IMR-90 (cell line): Measurements from ENCODE around the gene ABCA3. TPM values are rescaled to one million over a fixed set of nuclear protein-coding genes. Genes with fewer than 3 reads are reported as not detected.

ENCODE experiments used
- ATAC-seq: fragments of 200-7000 bp; cut with Tn5 transposase; 2 replicates; pipeline ENCODE4 v1.9.1; 2020; ENCODE audit warnings: low read depth, mild to moderate bottlenecking, moderate library complexity
- BruUV-seq: library from RNA; stranded (reverse); fragments of 400-500 nt; replicated peaks from 2 replicates; lab custom pipeline; 2021; lab: Mats Ljungman, UMichigan
- CTCF ChIA-PET: fragments of 300-600 bp; formaldehyde crosslinking; extraction: SDS; loops from one replicate; lab custom pipeline; 2021; ENCODE audit warnings: antibody characterized with exemption; lab: Yijun Ruan, JAX
- POLR2A ChIA-PET: fragments of 300-600 bp; sonication (Branson Sonifier 250); formaldehyde crosslinking; loops from one replicate; lab custom pipeline; 2022; ENCODE audit warnings: antibody characterized with exemption; ENCODE audit not compliant: unreplicated experiment; lab: Charles Lee
- DNase-seq: peaks from one replicate; pipeline ENCODE4 v3.0.0; 2013
- H2AFZ ChIP-seq: replicated peaks from 2 replicates; pipeline ENCODE3; 2013; ENCODE audit warnings: low read length, mild to moderate bottlenecking; ENCODE audit not compliant: poor library complexity
- H2AK5ac ChIP-seq: 2 replicates; pipeline ENCODE4 v1.6.1; 2013; ENCODE audit warnings: low read depth, low read length, inconsistent platforms
- H2AK9ac ChIP-seq: replicated peaks from 2 replicates; pipeline ENCODE3; 2013; ENCODE audit warnings: mild to moderate bottlenecking, low read depth, low read length, moderate library complexity; ENCODE audit not compliant: poor library complexity
- H2BK120ac ChIP-seq: 2 replicates; pipeline ENCODE4 v1.6.1; 2013; ENCODE audit warnings: low read depth, low read length, inconsistent platforms
- H2BK15ac ChIP-seq: 3 replicates; pipeline ENCODE4 v1.6.1; 2013; ENCODE audit warnings: low read depth, low read length, inconsistent platforms
- H2BK20ac ChIP-seq: 2 replicates; pipeline ENCODE4 v1.6.1; 2013; ENCODE audit warnings: low read depth, mild to moderate bottlenecking, inconsistent platforms, low read length, moderate library complexity
- H2BK5ac ChIP-seq: 2 replicates; pipeline ENCODE4 v1.6.1; 2013; ENCODE audit warnings: mild to moderate bottlenecking, low read depth, low read length, inconsistent platforms; ENCODE audit not compliant: poor library complexity, severe bottlenecking
- H3K14ac ChIP-seq: replicated peaks from 2 replicates; pipeline ENCODE4 v1.6.1; 2013; ENCODE audit warnings: low read depth, low read length, inconsistent platforms
- H3K18ac ChIP-seq: 2 replicates; pipeline ENCODE4 v1.6.1; 2013; ENCODE audit warnings: low read depth, low read length, control low read depth
- H3K23ac ChIP-seq: 2 replicates; pipeline ENCODE4 v1.6.1; 2013; ENCODE audit warnings: low read depth, low read length, inconsistent platforms
- H3K27ac ChIP-seq: 2 replicates; pipeline ENCODE4 v1.5.1; 2013; ENCODE audit warnings: mild to moderate bottlenecking, control low read depth, low read length; ENCODE audit not compliant: insufficient read depth
- H3K27me3 ChIP-seq: 2 replicates; pipeline ENCODE4 v1.6.1; 2013; ENCODE audit warnings: low read length; ENCODE audit not compliant: control insufficient read depth, insufficient read depth
- H3K36me3 ChIP-seq: 2 replicates; pipeline ENCODE4 v1.6.1; 2013; ENCODE audit warnings: low read length, mixed read lengths; ENCODE audit not compliant: control insufficient read depth, insufficient read depth
- H3K4ac ChIP-seq: 2 replicates; pipeline ENCODE4 v1.6.1; 2013; ENCODE audit warnings: low read depth, low read length, inconsistent platforms
- H3K4me1 ChIP-seq: 2 replicates; pipeline ENCODE4 v1.6.1; 2013; ENCODE audit warnings: low read length, mixed read lengths; ENCODE audit not compliant: control insufficient read depth, insufficient read depth
- H3K4me2 ChIP-seq: 2 replicates; pipeline ENCODE4 v1.6.1; 2013; ENCODE audit warnings: low read depth, mild to moderate bottlenecking, control low read depth, low read length, moderate library complexity
- H3K4me3 ChIP-seq: 2 replicates; pipeline ENCODE4 v1.5.1; 2013; ENCODE audit warnings: low read depth, mild to moderate bottlenecking, control low read depth, low read length, moderate library complexity; ENCODE audit not compliant: insufficient read depth
- H3K56ac ChIP-seq: 2 replicates; pipeline ENCODE4 v1.6.1; 2013; ENCODE audit warnings: low read length, inconsistent platforms; ENCODE audit not compliant: insufficient read depth; ENCODE audit errors: extremely low read depth
- H3K79me1 ChIP-seq, 2 experiments: 2 replicates each; pipeline ENCODE4 v1.6.1; 2013; ENCODE audit warnings: low read length in 2 of 2, inconsistent platforms in 1 of 2, low read depth in 1 of 2
- H3K9ac ChIP-seq: 2 replicates; pipeline ENCODE4 v1.6.1; 2013; ENCODE audit warnings: low read depth, low read length, control low read depth
- H3K9me1 ChIP-seq: 2 replicates; pipeline ENCODE4 v1.6.1; 2013; ENCODE audit warnings: low read length, inconsistent platforms; ENCODE audit not compliant: insufficient read depth
- H3K9me3 ChIP-seq: 2 replicates; pipeline ENCODE4 v1.6.1; 2013; ENCODE audit warnings: low read length; ENCODE audit not compliant: control insufficient read depth, insufficient read depth
- H4K20me1 ChIP-seq: 2 replicates; pipeline ENCODE4 v1.6.1; 2013; ENCODE audit warnings: low read length, inconsistent platforms; ENCODE audit not compliant: insufficient read depth
- H4K5ac ChIP-seq: 2 replicates; pipeline ENCODE4 v1.6.1; 2013; ENCODE audit warnings: mild to moderate bottlenecking, low read depth, low read length, control low read depth
- H4K8ac ChIP-seq, 2 experiments: 2 replicates each; pipeline ENCODE4 v1.6.1; 2013; ENCODE audit warnings: low read depth in 2 of 2, low read length in 2 of 2, control low read depth in 1 of 2, inconsistent platforms in 1 of 2
- H4K91ac ChIP-seq: 2 replicates; pipeline ENCODE4 v1.6.1; 2013; ENCODE audit warnings: low read depth, low read length, inconsistent platforms; ENCODE audit not compliant: insufficient read depth
- BHLHE40 ChIP-seq: fragments of 150-350 bp; IDR thresholded peaks from 2 replicates; pipeline ENCODE4 v1.6.1; 2016; ENCODE audit warnings: mild to moderate bottlenecking, low read depth, low read length
- CEBPB ChIP-seq: IDR thresholded peaks from 2 replicates; pipeline ENCODE4 v1.6.1; 2012; ENCODE audit warnings: low read depth, low read length, improper control_type of control experiment
- CHD1 ChIP-seq: IDR thresholded peaks from 2 replicates; pipeline ENCODE4 v1.6.1; 2012; ENCODE audit warnings: low read depth, low read length, improper control_type of control experiment
- CTCF ChIP-seq: conservative IDR thresholded peaks from 2 replicates; pipeline ENCODE4 v1.5.1; 2012; ENCODE audit warnings: mild to moderate bottlenecking, low read depth, low read length, improper control_type of control experiment
- ELK1 ChIP-seq: fragments of 150-350 bp; IDR thresholded peaks from 2 replicates; pipeline ENCODE4 v1.6.1; 2016; ENCODE audit warnings: low read depth, mild to moderate bottlenecking, low read length, moderate library complexity, borderline replicate concordance
- FOS ChIP-seq: fragments of 150-350 bp; IDR thresholded peaks from 2 replicates; pipeline ENCODE4 v1.6.1; 2016; ENCODE audit warnings: low read depth, low read length
- MAFK ChIP-seq: IDR thresholded peaks from 2 replicates; pipeline ENCODE4 v1.6.1; 2012; ENCODE audit warnings: low read depth, low read length, improper control_type of control experiment
- MAZ ChIP-seq: IDR thresholded peaks from 2 replicates; pipeline ENCODE4 v1.6.1; 2012; ENCODE audit warnings: low read depth, mild to moderate bottlenecking, low read length, improper control_type of control experiment, moderate library complexity, borderline replicate concordance
- MXI1 ChIP-seq: IDR thresholded peaks from 2 replicates; pipeline ENCODE4 v1.6.1; 2012; ENCODE audit warnings: low read depth, mild to moderate bottlenecking, low read length, moderate library complexity, borderline replicate concordance
- NFE2L2 ChIP-seq: fragments of 150-350 bp; IDR thresholded peaks from 2 replicates; pipeline ENCODE4 v1.6.1; 2016; ENCODE audit warnings: low read depth, mild to moderate bottlenecking, low read length
- POLR2A ChIP-seq: IDR thresholded peaks from 2 replicates; pipeline ENCODE4 v1.6.1; 2012; ENCODE audit warnings: mild to moderate bottlenecking, low read depth, low read length
- RAD21 ChIP-seq: IDR thresholded peaks from 2 replicates; pipeline ENCODE4 v1.6.1; 2012; ENCODE audit warnings: low read length, improper control_type of control experiment
- RCOR1 ChIP-seq: IDR thresholded peaks from 2 replicates; pipeline ENCODE4 v1.6.1; 2012; ENCODE audit warnings: mild to moderate bottlenecking, low read length, improper control_type of control experiment; ENCODE audit not compliant: insufficient replicate concordance
- RFX5 ChIP-seq: IDR thresholded peaks from 2 replicates; pipeline ENCODE4 v1.8.0; 2012; ENCODE audit warnings: low read depth, mild to moderate bottlenecking, low read length, moderate library complexity
- SMC3 ChIP-seq: fragments of 150-350 bp; IDR thresholded peaks from 2 replicates; pipeline ENCODE4 v1.6.1; 2016; ENCODE audit warnings: low read depth, mild to moderate bottlenecking, antibody characterized with exemption, low read length, moderate library complexity
- USF2 ChIP-seq: fragments of 150-350 bp; IDR thresholded peaks from 2 replicates; pipeline ENCODE4 v1.6.1; 2017; ENCODE audit warnings: mild to moderate bottlenecking, antibody characterized with exemption, low read length, low read depth
- WGBS, 2 experiments: methylation state at CpG; one replicate each; pipeline versions ENCODE4 v1.1.5 to v1.1.7; 2013; ENCODE audit warnings: missing lambda C conversion rate in 2 of 2; ENCODE audit not compliant: insufficient read length in 1 of 2; ENCODE audit errors: extremely low coverage in 2 of 2; 5-methylcytosine and 5-hydroxymethylcytosine counted together
- dilution Hi-C: fragments of 300-500 bp; cut with HindIII; formaldehyde crosslinking; loops from one replicate; pipeline ENCODE4 v1.14.3; 2018; ENCODE audit warnings: low sequenced_read_pairs; ENCODE audit not compliant: unreplicated experiment
- in situ Hi-C: fragments of 300-500 bp; cut with MboI; formaldehyde crosslinking; loops from 3 replicates; pipeline ENCODE4 v1.14.3; 2019; ENCODE audit warnings: low sequenced_read_pairs, inconsistent platforms, mixed read lengths
- intact Hi-C: fragments of 100-400 bp; cut with micrococcal nuclease; formaldehyde crosslinking; loops from 2 replicates; pipeline ENCODE4 v1.10.0; 2022
- polyA plus RNA-seq, 3 experiments: library from polyadenylated mRNA; depleted of rRNA; stranded (reverse); fragments of >200 nt; gene quantifications; 2 replicates each; pipeline ENCODE4 v1.2.3, GENCODE V29; 2012; ENCODE audit warnings: low replicate concordance in 1 of 3
- total RNA-seq: library from RNA; depleted of rRNA; stranded (reverse); fragments of >200 nt; gene quantifications from 2 replicates; pipeline ENCODE4 v1.2.3, GENCODE V29; 2012

The ABCA3 gene
- total and polyA plus RNA-seq, 2 of the 4 experiments (the other 2 are of a cell fraction): 0.18 to 0.22 TPM

DNA sequence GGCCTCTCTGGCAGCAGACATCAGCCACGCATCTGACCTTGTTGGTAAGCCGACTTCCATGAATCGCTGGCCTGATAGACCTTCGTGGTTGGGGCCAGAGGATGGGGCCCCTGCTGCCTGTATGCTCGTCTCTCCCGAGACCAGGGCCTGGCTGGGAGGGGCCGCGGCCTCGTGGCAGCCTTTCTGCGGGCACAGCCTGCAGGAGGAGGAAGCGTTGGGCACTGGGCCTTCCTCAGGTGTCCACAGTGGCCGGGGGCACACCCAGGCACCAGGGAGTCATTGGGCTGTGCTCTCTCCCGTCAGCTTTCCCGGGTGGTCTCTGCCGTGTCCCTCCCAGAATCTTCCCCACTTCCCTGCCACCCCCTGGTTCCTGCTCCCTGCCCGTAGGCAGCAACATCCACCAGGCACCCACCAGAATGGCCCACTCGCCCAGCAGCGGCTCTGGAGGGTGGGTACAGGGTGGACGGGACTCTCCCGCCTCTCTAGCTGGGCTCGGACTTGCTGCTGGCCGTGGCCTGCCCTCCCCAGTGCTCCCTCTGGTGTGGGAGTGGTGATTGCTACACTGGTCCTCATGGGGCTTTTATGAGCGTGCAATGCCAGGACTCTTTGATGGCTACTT, 110.8 kb downstream of the ABCA3 start:
- TF ChIP-seq RFX5: no peak
- no peak for TF ChIP-seq RCOR1
- TF ChIP-seq FOS: no peak
- no peak for TF ChIP-seq CEBPB
- no peak for TF ChIP-seq ELK1
- TF ChIP-seq MXI1: no peak
- TF ChIP-seq SMC3: no peak
- TF ChIP-seq NFE2L2: no peak
- TF ChIP-seq MAZ: no peak
- no peak for TF ChIP-seq CTCF
- no peak for TF ChIP-seq RAD21
- TF ChIP-seq POLR2A: no peak
- no peak for TF ChIP-seq MAFK
- no peak for TF ChIP-seq CHD1
- TF ChIP-seq USF2: no peak
- no peak for TF ChIP-seq BHLHE40
- no peak overlapping the region for H2AK5ac ChIP-seq
- no peak overlapping the region for H2BK120ac ChIP-seq
- no peak overlapping the region for H3K9ac ChIP-seq
- no peak overlapping the region for H2BK20ac ChIP-seq
- DNase-seq: no peak
- H4K20me1 ChIP-seq: peaks cover 24% of the 10 kb centered on the region
- H2BK15ac ChIP-seq: no peak overlapping the region
- no peak for ATAC-seq
- in situ Hi-C loops: no loop called here
- peaks cover 14% of the 10 kb centered on the region; the same call in 1 of the 2 replicates for H3K9me1 ChIP-seq
- H3K56ac ChIP-seq: no peak overlapping the region
- peaks cover 9% of the 10 kb centered on the region for H3K4me1 ChIP-seq
- no peak overlapping the region for H2AK9ac ChIP-seq
- ChIA-PET POLR2A (no interaction called here), CTCF (no interaction called here)
- H3K79me1 ChIP-seq: peaks cover 2 to 37% of the 10 kb centered on the region in 2 experiments; a peak in 3 of 4 replicates
- no peak overlapping the region for H3K4ac ChIP-seq
- no peak overlapping the region for H3K4me3 ChIP-seq
- no peak overlapping the region for H4K5ac ChIP-seq
- intact Hi-C loops: no loop called here
- no TSS peak for BruUV-seq
- H3K27me3 ChIP-seq: no peaks in the 10 kb centered on the region
- no peak overlapping the region for H3K18ac ChIP-seq
- no peak overlapping the region for H4K91ac ChIP-seq
- no peak overlapping the region for H2BK5ac ChIP-seq
- no peak overlapping the region for H3K27ac ChIP-seq
- peaks cover 50% of the 10 kb centered on the region for H3K36me3 ChIP-seq
- no peak overlapping the region for H3K14ac ChIP-seq
- H4K8ac ChIP-seq: no peak overlapping the region
- H3K9me3 ChIP-seq: no peaks in the 10 kb centered on the region
- 98% methylated on average over 7 of the region's 23 CpGs; no CpG with 5 or more reads in 1 of the 2 experiments for WGBS, 2 experiments
- dilution Hi-C loops: no loop called here
- no peak overlapping the region for H3K23ac ChIP-seq
- no peak overlapping the region for H3K4me2 ChIP-seq
- H2AFZ ChIP-seq: no peak overlapping the region
